Heart right ventricle (tissue), 16 donors: ENCODE data around the gene BCAR3. TPM values are rescaled to one million over a fixed set of nuclear protein-coding genes. Genes with fewer than 3 reads are reported as not detected.

Experiments
- ATAC-seq, 8 donors: fragments of 200-7000 bp; cut with Tn5 transposase; one replicate each; pipeline ENCODE4 v1.9.1; 2020; ENCODE audit warnings: mild to moderate bottlenecking in 8 of 8, moderate library complexity in 8 of 8, moderate number of reproducible peaks in 1 of 8
- DNase-seq, 2 donors: peaks; one replicate each; pipeline ENCODE4 v3.0.0-alpha.2; 2020
- H3K27ac ChIP-seq, 10 donors: fragments of 200-600 bp; sonication (generic) in 2 of 10; one replicate each; pipeline versions ENCODE4 v1.5.0 to v1.8.0; 2020 to 2022; ENCODE audit warnings: mild to moderate bottlenecking in 3 of 10
- H3K27me3 ChIP-seq, 7 donors: fragments of 200-600 bp; one replicate each; pipeline ENCODE4 v1.8.0; 2021 to 2022; ENCODE audit warnings: mild to moderate bottlenecking in 2 of 7
- H3K36me3 ChIP-seq, 9 donors: fragments of 200-600 bp; sonication (generic) in 1 of 9; one replicate each; pipeline versions ENCODE4 v1.5.0 to v1.8.0; 2020 to 2022; ENCODE audit warnings: mild to moderate bottlenecking in 2 of 9
- H3K4me1 ChIP-seq, 9 donors: fragments of 200-600 bp; sonication (generic) in 1 of 9; one replicate each; pipeline versions ENCODE4 v1.5.0 to v1.8.0; 2020 to 2022; ENCODE audit warnings: mild to moderate bottlenecking in 4 of 9
- H3K4me3 ChIP-seq, 10 donors: fragments of 200-600 bp; sonication (generic) in 2 of 10; one replicate each; pipeline versions ENCODE4 v1.5.0 to v1.8.0; 2020 to 2022; ENCODE audit warnings: mild to moderate bottlenecking in 7 of 10, moderate library complexity in 2 of 10
- H3K9me3 ChIP-seq, 11 donors: fragments of 200-600 bp in 10 of 11; sonication (generic) in 2 of 11; one replicate each; pipeline versions ENCODE4 v1.5.0 to v1.8.0; 2013 to 2022; ENCODE audit warnings: mild to moderate bottlenecking in 2 of 11, control low read depth in 1 of 11, moderate library complexity in 1 of 11
- CTCF ChIP-seq, 9 donors: fragments of 200-600 bp; sonication (generic) in 2 of 9; IDR thresholded peaks; one replicate each; pipeline versions ENCODE4 v1.5.0 to v1.8.0; 2021 to 2022; ENCODE audit warnings: antibody characterized with exemption in 9 of 9, mild to moderate bottlenecking in 5 of 9, moderate library complexity in 1 of 9
- WGBS, 2 donors: extraction: QIAGEN DNeasy Blood & Tissue Kit; methylation state at CpG; one replicate each; pipeline ENCODE4 v1.1.7; 2013; ENCODE audit warnings: inconsistent platforms in 1 of 2; 5-methylcytosine and 5-hydroxymethylcytosine counted together
- intact Hi-C, 10 donors: fragments of 100-400 bp; cut with DNase I; formaldehyde crosslinking; loops; one replicate each; pipeline versions ENCODE4 v1.11.1 to v1.14.2; 2022
- polyA plus RNA-seq, 2 donors: library from polyadenylated mRNA; stranded (reverse); fragments of 200-250 nt; gene quantifications; one replicate each; pipeline ENCODE4 v1.2.3, GENCODE V29; 2013
- total RNA-seq, 10 donors: library from RNA; stranded (reverse); fragmentation: NEBNext Ultra II Directional in 3 of 10; extraction: Animal tissue kit (Norgen Biotek cat#: 25700) in 3 of 10; gene quantifications; one replicate each; pipeline versions ENCODE4 v1.2.1 to v1.2.4, GENCODE V29; 2021 to 2023
- donor health status: Arrhythmogenic right ventricular cardiomyopathy.
- donor health status: ischemic (EF 13 %, LVEDD 7.1; RV severe dilation, severe dysfunction).
- donor health status: healthy with polysubstance abuse.
- donor health status: DM: no; HTN: yes; CAD: no.
- donor health status: DM: no; HTN: no; CAD: no.
- donor health status: ischemic (EF 25% LVEDD 6.9; RV normal size, moderate dysfunction).
- donor health status: ischemic (EF 25% LVEDD 5.7; RV mildly dilated, moderate dysfunction).
- donor health status: healthy.
- donor health status: DM: yes; HTN: yes; CAD: no.
- donor health status: Ischemic cardiomyopathy.
- donor health status: ischemic (EF 35%, LVEDD 5.7; RV mildly dilated, moderate dysfunction).
- donor health status: nonischemic (EF 11% LVEDD 7.7; RV severe dilation, severe dysfunction).
- donor health status: DM: yes; HTN: yes; CAD: no.
- donor health status: PGD.
- donor health status: ischemic (EF 29% LVEDD 5.4; RV normal size, mild dysfunction).
- donor health status: nonischemic (EF 23%, LVEDD 6.1; RV moderate dilation, normal function).

The BCAR3 gene
- total and polyA plus RNA-seq, 12 donors: 6.6 to 36.0 (median 15.9) TPM

- peaks cover 0 to 32% (median 0%) of the 10 kb centered on the region in 7 donors for H3K27me3 ChIP-seq
- intact Hi-C loops: loop anchor here in 5 of 10 donors (2.0 to 10.0 kb wide), 4 partner anchors 42 to 114 kb away; no protein-coding TSS in a partner anchor
- WGBS, 2 donors: 50 to 66% methylated on average over 4 of the region's 4 CpGs
- H3K9me3 ChIP-seq: no peaks in the 10 kb centered on the region
- peaks cover 0 to 7% (median 0%) of the 10 kb centered on the region in 9 donors for H3K36me3 ChIP-seq
- peak overlapping the region in 1 of 10 donors; percentile 85 for H3K4me3 ChIP-seq
- H3K4me1 ChIP-seq: peaks cover 25 to 78% (median 63%) of the 10 kb centered on the region in 9 donors
- ATAC-seq: no peak
- no peak for DNase-seq
- H3K27ac ChIP-seq: peak overlapping the region in 5 of 10 donors; percentile 88 to 95 (median 93)
- no peak for TF ChIP-seq CTCF (IDR thresholded peaks at IDR 0.05)
These were observed 2.6 kb downstream of the BCAR3 start for GRCh38 chr1:93678946-93679480.

GRCh38 chr1:93678491-93678890, 3.1 kb downstream of the BCAR3 start:
- Histone ChIP-seq H3K27me3 (peaks cover 0 to 32% (median 0%) of the 10 kb centered on the region in 7 donors), H3K27ac (peak overlapping the region in 4 of 10 donors; percentile 88 to 95 (median 93)), H3K4me1 (peaks cover 25 to 83% (median 68%) of the 10 kb centered on the region in 9 donors), H3K4me3 (no peak overlapping the region), H3K36me3 (peaks cover 0 to 12% (median 0%) of the 10 kb centered on the region in 9 donors), H3K9me3 (no peaks in the 10 kb centered on the region)
- no peak for TF ChIP-seq CTCF (IDR thresholded peaks at IDR 0.05)
- no peak for DNase-seq
- intact Hi-C loops: loop anchor here in 5 of 10 donors (2.0 to 10.0 kb wide), 4 partner anchors 41 to 114 kb away; no protein-coding TSS in a partner anchor
- WGBS, 2 donors: 92 to 98% methylated on average over 3 of the region's 3 CpGs
- no peak for ATAC-seq

GRCh38 chr1:93677729-93678128, 3.9 kb downstream of the BCAR3 start:
- ATAC-seq: no peak
- Histone ChIP-seq H3K4me3 (no peak overlapping the region), H3K27me3 (peaks cover 0 to 32% (median 0%) of the 10 kb centered on the region in 7 donors), H3K36me3 (peaks cover 0 to 18% (median 0%) of the 10 kb centered on the region in 9 donors), H3K27ac (peak overlapping the region in 2 of 10 donors; percentile 44 to 70), H3K9me3 (no peaks in the 10 kb centered on the region), H3K4me1 (peaks cover 29 to 90% (median 76%) of the 10 kb centered on the region in 9 donors)
- no peak for TF ChIP-seq CTCF (IDR thresholded peaks at IDR 0.05)
- no peak for DNase-seq
- 89 to 94% methylated on average over 1 of the region's 1 CpG for WGBS, 2 donors
- intact Hi-C loops: loop anchor here in 6 of 10 donors (2.0 to 10.0 kb wide), 5 partner anchors 40 to 113 kb away; no protein-coding TSS in a partner anchor

GRCh38 chr1:93676427-93676826, 5.2 kb downstream of the BCAR3 start:
- intact Hi-C loops: loop anchor here in 5 of 10 donors (2.0 to 10.0 kb wide), 4 partner anchors 39 to 112 kb away; no protein-coding TSS in a partner anchor
- peaks cover 34 to 95% (median 83%) of the 10 kb centered on the region in 9 donors for H3K4me1 ChIP-seq
- peak in 7 of 8 donors; percentile 25 to 58 (median 50) for ATAC-seq
- no peak for TF ChIP-seq CTCF (IDR thresholded peaks at IDR 0.05)
- 54 to 68% methylated on average over 6 of the region's 6 CpGs for WGBS, 2 donors
- peak; percentile 54 to 67 for DNase-seq
- peaks cover 0 to 20% (median 0%) of the 10 kb centered on the region in 7 donors for H3K27me3 ChIP-seq
- no peak overlapping the region for H3K4me3 ChIP-seq
- peak overlapping the region in 9 of 10 donors; percentile 32 to 75 (median 56) for H3K27ac ChIP-seq
- H3K9me3 ChIP-seq: no peaks in the 10 kb centered on the region
- H3K36me3 ChIP-seq: peaks cover 0 to 18% (median 0%) of the 10 kb centered on the region in 9 donors
